HUDEP-2 (cell line): ENCODE data around the gene NIPAL3.

Source experiments
- DNase-seq, 76 experiments: peaks; one replicate each; lab custom pipeline; 2025; ENCODE audit not compliant: unreplicated experiment in 76 of 76; lab: John Stamatoyannopoulos, UW

NIPAL3 gene

GRCh38 chr1:24390924-24391782 lies 24.4 kb upstream of the NIPAL3 start:
- peak in 56 of 76 experiments; percentile 1 to 66 (median 34) for DNase-seq

DNA sequence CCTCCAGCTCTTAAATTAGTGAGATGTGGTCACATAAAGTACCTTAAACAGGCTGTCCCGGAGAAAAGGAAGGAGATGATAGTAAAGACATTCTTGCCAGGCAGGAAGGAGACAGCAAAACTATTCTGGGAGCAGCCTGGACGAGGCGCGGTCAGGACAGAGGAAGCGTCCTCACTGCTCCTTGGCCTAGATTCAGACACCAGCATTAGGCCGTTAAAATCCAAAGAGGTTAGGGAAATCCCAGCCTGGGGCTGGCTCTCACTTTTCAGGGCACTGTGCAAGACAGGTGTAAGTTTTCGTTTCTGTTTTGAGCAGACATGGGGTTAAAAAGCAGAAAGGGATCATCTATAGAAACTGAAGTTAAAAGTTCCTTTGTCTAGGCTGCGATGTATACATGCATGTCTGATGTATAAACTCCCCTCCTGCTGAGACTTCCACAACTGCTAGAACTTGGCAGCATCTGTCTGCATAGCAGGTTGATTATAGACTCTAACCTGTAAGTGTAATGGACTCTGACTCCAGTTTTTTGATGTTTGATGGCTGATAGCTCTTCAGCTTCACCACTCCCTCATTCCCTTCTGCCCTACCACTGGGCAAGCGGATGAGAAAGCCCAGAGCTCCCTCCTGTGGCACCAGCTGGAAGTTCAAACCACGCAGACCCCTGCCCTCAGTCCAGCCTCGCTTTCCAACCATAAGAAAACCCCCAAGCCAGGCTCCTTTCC lies 23.6 kb upstream of the NIPAL3 start:
- peak in 39 of 76 experiments; percentile 1 to 48 (median 18) for DNase-seq

- no peak for DNase-seq
These were observed 23.0 kb upstream of the NIPAL3 start for GRCh38 chr1:24392604-24392946.

- DNase-seq, result no peak
These were observed 22.5 kb upstream of the NIPAL3 start for GRCh38 chr1:24392982-24393650.

DNA sequence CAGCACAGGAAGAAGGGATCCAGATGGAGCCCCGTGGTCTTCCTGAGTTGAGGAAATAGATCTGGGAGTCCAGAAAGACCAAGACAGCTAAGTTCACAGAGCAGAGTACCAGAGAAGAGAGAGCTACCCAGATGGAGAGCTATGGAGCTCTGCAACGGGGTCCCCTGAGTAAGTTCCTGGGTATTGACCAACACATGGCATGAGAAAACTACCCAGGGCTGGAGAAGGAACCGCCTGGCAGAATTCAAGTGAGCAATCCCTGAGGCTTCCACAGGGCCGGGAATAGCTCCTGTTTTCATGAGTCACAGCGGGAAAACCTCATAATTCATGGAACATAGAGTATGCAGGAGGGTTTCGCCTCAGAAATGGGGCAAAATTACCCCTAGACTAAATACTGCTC lies 21.7 kb upstream of the NIPAL3 start:
- no peak for DNase-seq

DNA sequence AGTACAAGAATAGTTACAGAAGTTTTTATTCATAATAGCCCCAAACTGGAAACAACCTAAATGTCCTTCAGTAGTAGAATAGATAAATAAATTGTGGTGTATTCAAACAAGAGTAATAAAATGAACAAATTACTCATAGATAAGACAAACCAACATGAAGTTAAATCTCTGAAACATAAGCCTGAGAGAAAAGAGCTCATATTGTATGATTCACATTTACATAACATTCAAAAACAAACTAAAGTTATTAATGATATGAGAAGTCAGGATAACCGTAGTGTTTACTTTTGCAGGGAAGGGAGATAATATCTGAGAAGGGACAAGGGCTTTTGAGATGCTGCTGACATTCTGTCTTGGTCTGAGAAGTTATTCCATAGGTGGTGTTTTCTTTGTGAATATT lies 15.5 kb upstream of the NIPAL3 start:
- no peak for DNase-seq

DNA sequence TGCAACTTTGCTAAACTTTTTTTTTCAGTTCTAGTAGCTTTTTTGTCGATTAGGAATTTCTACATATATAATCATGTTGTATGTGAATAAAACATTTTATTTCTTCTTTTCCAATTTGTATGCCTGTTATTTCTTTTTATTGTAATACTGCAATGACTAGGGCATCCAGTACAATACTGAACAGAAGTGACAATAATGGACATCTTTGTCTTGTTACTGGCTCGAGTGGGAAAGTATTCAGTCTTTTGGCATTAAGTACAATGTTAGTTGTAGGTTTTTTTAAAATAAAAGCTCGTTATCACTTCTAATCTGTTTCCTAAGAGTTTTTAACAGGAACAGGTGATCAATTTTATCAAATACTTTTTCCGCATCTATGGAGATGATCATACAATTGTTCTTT lies 11.8 kb upstream of the NIPAL3 start:
- no peak for DNase-seq

- DNase-seq, result no peak
These were observed 8.8 kb upstream of the NIPAL3 start for GRCh38 chr1:24406788-24407187.

DNA sequence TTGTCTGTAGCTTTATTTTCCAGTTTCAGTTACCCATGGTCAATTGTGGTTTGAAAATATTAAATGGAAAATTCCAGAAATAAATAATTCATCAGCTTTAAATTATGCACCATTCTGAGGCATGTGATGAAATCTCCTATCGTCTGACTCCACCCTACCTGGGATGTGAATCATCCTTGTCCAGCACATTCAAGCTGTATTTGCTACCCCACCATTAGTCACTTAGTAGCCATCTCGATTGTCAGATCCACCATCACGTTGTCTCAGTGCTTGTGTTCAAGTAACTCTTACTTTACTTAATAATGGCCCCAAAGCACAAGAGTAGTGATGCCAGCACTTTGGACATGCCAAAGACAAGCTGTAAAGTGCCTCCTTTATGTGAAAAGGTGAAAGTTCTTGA lies 6.1 kb upstream of the NIPAL3 start:
- no peak for DNase-seq

DNA sequence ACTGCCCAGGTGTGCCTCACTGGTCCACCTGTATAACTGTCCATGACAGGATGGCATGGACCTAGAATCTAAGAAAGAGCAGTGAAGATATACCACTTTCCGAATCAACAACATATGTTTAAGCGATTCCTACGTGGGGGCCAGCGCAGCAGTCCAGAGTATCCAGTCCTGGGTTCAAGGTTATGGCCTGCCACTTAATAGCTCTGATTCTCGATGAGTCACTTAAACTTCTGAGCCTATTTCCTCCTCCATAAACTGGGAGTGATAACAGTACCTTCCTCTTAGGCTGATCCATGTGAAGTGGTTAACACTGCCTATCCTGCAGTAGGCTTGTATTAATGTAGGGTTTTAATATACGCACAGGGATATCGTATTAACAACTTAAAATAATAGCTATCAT lies 4.9 kb upstream of the NIPAL3 start:
- no peak for DNase-seq

- peak in 24 of 76 experiments; percentile 4 to 50 (median 20) for DNase-seq
These were observed 3.6 kb upstream of the NIPAL3 start for GRCh38 chr1:24411963-24412362.

DNA sequence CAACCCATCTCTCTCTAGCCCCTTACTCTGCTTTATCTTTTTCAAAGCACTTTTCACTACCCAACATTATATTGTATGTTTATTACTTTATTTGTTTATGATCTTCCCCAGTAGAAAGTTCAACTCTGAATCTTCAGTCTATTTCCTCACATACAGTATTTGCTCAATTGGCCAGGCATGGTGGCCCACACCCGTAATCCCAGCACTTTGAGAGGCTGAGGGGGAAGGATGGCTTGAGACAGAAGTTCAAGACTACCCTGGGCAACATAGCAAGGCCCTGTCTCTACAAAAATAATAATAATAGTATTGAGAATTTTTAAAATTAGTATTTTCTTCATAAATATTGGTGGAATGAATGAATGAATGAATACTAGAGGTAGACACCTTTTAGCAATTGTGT lies 3.2 kb upstream of the NIPAL3 start:
- no peak for DNase-seq

- DNase-seq, result peak in 75 of 76 experiments; percentile 19 to 92 (median 77)
These were observed 2.0 kb upstream of the NIPAL3 start, which contains the start of gene STPG1 for GRCh38 chr1:24413350-24414163. Gene STPG1, minus strand, starts transcription at chr1:24413782. Its CDS starts 12,394 bp downstream, at chr1:24401388.

GRCh38 chr1:24414775-24415333 lies 748 bp upstream of the NIPAL3 start:
- DNase-seq, result no peak

DNA sequence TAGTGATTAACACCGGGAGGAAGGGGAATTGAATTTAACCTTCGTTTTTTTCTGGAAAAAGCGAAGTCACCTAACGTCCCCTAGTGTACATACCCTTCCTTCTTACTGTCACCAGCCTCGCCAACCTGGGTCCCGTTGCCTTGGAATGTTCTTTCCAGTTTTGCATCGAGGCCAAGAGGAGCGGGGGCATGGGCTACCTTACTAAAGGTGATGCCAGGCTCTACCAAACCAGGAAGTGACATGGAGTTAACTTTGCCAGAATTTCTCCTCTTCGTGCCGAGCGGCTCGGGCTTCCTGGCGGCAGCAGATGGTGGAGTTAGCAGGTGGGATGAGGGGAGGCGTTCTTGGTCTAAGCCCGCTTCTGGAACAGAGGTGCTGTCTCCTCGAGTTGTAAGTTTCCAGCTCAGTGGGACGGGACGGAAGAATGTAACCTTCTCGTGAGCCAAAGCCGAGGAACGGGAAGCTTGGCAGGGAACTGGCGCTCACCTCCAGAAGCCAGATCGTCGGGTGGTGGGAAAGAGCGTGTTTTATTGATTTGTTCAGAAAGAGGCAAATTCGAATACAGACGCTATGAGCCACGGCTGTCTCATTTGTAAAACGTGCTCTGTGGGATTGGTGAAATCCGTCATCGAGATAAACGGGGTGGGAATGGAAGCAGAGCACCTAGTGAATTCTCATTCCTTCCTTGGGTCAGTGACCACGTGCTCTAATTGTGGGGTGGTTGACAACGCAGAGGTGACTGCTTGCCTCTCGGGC lies 486 bp downstream of the NIPAL3 start:
- DNase-seq, result peak in 5 of 76 experiments; percentile 16 to 40 (median 36)

GRCh38 chr1:24416666-24417391 lies 1.2 kb downstream of the NIPAL3 start:
- DNase-seq, result peak in 74 of 76 experiments; percentile 19 to 88 (median 70)

- DNase-seq, result no peak
These were observed 2.1 kb downstream of the NIPAL3 start for GRCh38 chr1:24417681-24418080.

DNA sequence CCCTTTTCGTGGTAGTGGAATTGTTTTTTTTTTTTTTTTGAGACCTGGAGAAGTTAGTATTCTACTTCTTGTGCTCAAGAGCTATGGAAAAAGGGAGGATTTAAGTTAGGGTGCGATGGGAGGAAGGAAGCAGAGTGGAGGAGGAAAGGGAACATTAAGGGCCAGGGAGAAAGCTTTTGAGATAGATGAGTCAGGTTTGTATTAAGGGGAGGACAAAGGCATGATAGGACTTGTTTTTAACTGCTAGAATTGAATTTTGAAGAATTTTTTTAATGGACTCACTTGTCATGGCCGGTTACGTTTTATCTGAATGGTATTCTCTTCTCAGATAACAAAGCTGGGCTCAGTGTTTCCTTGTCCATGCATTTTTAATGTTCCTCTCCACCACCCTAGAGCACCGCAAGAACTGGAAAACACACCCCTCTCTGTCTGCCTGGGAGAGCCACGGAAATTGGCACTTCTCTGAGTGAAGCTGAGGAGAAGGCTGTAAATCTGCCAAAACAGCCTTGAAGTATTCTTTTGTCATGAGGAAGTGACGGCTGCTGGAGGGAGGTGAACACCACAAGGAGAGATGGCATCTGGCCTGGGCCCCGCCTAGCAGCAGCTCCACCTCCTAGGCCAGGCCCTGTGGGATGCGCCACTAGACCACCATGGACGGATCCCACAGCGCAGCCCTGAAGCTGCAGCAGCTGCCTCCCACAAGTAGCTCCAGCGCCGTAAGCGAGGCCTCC lies 3.5 kb downstream of the NIPAL3 start:
- peak in 69 of 76 experiments; percentile 13 to 79 (median 55) for DNase-seq
